KOPT-K1 (cell line): ENCODE results near the gene TK1.

Experiments used
- H3K27ac ChIP-seq: fragments of 200-600 bp; sonication (generic); 2 replicates; pipeline ENCODE4 v1.5.1; 2016; ENCODE audit warnings: antibody characterized with exemption, mild to moderate bottlenecking, low read depth, low read length; ENCODE audit not compliant: poor library complexity, severe bottlenecking
- H3K36me3 ChIP-seq: fragments of 200-600 bp; sonication (generic); 2 replicates; pipeline ENCODE4 v1.5.1; 2017; ENCODE audit warnings: antibody characterized with exemption, mild to moderate bottlenecking, low read length, moderate library complexity; ENCODE audit not compliant: insufficient read depth
- H3K9me3 ChIP-seq: fragments of 200-600 bp; sonication (generic); 2 replicates; pipeline ENCODE4 v1.5.1; 2017; ENCODE audit warnings: antibody characterized with exemption, low read length, mild to moderate bottlenecking; ENCODE audit not compliant: insufficient read depth, poor library complexity, severe bottlenecking

TK1 gene

DNA sequence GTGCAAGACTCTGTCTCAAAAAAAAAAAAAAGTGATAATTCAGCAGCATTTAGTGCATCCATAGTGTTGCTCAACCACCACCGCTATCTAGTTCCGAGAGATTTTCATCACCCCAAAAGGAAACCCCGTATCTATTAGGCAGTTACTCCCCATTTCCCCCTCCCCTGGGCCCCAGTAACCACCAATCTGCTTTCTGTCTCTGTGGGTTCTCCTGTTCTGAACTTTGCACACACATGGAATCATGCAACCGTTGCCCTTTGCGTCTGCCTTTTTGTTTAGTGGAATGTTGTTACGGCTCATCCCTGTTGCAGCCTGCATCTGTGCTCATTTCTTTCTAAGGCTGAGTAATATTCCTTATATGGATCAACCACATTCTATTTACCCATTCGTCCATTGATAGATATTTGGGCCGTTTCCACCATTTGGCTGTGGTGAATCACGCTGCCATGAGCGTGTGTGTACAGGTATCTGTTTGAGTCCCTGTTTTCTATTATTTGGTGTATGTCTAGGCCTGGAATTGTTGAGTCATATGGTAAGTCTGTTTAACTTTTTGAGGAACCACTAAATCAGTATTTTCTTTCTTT, 27.2 kb downstream of the TK1 start:
- no peaks in the 10 kb centered on the region for H3K36me3 ChIP-seq
- H3K9me3 ChIP-seq, result no peaks in the 10 kb centered on the region
- no peak overlapping the region for H3K27ac ChIP-seq

DNA sequence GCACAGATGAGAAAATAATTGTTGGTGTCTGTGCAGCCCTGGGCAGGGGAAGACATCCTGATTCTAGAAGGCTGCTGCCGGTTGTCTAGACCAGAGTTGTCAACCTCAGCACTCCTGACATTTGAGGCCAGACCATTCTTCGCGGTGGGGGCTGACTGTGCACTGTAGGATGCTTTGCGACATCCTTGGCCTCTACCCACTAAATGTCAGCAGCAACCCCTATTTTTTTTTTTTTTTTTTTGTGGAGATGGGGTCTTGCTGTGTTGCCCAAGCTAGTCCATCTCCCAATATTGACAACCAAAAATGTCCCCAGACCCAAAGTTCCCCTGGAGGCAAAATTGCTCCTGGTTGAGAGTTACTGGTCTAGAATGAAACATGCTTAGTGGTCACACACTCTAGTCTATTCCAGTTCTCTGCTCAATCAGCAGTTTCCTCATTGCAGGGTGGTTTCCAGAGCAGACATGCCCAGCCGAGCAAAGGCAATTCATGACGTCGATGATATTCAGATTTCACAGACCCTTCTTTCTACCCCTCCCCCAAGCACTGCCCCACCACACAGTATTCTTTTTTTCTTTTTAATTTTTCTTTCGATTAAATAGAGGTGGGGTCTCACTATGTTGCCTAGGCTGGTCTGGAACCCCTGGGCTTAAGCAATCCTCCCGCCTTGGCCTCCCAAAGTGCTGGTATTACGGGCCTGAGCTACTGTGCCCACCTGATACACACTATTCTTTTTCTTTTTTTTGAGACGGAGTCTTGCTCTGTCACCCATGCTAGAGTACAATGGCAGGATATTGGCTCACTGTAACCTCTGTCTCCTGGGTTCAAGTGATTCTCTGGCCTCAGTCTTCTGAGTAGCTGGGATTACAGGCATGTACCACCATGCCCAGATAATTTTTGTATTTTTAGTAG, 31.7 kb downstream of the TK1 start:
- Histone ChIP-seq H3K27ac (no peak overlapping the region), H3K36me3 (no peaks in the 10 kb centered on the region), H3K9me3 (no peaks in the 10 kb centered on the region)

DNA sequence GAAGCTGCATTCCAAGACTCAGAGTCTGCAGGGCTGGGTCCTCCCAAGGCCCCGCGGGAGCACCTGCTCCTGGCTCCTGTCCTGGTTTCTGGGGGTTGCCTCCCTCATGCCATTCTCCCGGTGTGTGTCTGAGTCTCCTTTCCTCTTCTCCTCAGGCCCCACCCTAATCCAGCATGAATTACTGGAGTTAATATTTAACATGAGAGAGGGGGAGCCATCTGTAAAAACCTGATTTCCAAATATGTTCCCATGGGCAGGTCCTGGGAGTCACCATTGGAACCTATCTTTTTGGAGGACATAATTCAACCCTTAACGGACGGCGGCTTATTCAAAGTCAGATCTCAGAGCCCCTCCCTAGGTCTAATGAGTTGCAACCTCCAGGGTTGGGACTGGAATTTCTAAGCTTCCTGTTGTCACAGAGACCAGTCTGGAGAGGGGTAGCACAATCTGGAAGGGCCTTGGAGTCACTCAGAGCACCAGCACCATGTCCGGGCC, 35.3 kb downstream of the TK1 start:
- no peaks in the 10 kb centered on the region for H3K9me3 ChIP-seq
- no peak overlapping the region for H3K27ac ChIP-seq
- no peaks in the 10 kb centered on the region for H3K36me3 ChIP-seq

DNA sequence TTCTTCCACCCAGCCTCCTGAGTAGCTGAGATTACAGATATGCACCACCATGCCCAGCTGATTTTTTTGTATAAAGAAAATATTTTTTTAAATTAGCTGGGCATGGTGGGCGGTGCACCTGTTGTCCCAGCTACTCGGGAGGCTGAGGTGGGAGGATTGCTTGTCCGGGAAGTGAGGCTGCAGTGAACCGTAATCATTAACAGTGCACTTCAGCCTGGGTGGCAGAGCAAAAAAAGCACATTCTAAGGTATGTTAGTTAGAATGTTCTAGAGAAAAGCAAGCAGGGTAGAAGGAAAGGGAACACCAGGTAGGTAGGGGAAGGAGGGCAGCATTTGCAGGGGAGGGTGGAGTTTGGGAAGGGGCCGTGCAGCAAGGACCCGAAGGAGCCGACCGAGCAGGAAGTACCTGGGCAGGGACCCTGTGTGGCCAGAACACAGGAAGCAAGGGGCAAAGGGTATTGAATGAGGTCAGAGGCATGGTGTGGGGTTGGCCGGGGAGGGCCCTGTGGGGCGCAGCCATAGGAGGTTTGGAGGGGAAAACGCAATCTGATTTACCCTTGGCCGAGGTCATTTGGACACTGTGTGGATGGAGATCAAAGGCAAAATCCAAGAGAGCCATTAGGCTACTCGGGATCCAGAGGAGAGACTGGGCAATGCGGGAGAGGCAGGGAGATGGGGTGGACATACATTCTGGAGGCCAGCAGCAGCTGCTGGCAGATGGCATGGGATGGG, 38.4 kb downstream of the TK1 start:
- Histone ChIP-seq H3K27ac (no peak overlapping the region), H3K9me3 (no peaks in the 10 kb centered on the region), H3K36me3 (no peaks in the 10 kb centered on the region)

DNA sequence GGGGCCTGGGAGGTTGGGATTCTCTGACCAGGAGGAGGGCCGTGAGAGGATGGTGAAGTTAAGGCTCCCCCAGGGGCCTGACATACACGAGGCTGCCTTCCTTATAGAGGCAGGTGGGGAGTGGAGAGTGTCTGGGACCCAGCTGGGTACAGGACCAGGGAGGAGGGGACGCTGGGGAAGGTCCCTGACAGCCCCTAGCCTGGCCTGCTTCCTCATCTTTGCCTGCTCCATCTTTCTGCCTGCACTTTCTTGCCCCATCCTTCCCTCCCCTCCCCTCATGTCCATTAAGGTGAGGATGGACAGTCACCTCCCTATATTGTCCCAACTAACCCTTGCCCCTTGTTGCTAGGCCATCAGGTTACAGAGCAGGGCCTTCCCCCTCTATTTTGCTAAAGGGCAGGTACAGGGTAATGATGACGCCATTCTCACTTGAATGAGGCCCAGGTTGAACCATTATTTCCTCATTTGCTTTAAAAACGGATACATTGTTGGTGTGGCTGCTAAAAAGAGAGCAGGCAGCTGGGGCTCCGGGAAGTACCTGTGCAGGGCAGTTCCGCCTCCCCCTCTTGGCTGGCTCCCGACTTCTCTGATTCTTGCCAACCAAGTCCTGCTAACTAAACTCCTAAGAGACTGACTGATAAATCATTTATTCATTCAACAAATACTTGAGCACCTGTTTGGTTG, 39.4 kb downstream of the TK1 start:
- Histone ChIP-seq H3K9me3 (no peaks in the 10 kb centered on the region), H3K27ac (no peak overlapping the region), H3K36me3 (peaks cover 6% of the 10 kb centered on the region)

DNA sequence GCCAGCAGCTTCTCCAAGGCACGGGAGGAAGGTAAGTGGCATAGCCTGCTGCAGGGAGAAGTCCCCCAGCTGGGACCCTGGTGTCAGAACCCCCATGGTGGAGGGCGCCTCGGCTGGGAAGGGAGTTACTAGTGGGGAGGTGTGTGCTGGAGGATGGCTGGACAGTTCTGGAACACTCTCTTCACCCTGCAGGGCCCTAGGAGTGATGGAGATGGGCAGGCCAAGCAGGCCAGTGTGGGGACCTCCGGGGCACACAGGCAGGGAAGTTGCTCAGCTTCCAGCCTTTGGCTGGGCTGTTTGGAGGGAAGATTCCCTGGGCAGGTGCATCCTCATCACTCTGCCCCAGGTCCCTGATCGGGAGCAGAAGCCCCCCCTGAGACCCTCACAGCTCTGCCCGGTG, 40.0 kb downstream of the TK1 start:
- Histone ChIP-seq H3K9me3 (no peaks in the 10 kb centered on the region), H3K27ac (no peak overlapping the region), H3K36me3 (peaks cover 12% of the 10 kb centered on the region)

DNA sequence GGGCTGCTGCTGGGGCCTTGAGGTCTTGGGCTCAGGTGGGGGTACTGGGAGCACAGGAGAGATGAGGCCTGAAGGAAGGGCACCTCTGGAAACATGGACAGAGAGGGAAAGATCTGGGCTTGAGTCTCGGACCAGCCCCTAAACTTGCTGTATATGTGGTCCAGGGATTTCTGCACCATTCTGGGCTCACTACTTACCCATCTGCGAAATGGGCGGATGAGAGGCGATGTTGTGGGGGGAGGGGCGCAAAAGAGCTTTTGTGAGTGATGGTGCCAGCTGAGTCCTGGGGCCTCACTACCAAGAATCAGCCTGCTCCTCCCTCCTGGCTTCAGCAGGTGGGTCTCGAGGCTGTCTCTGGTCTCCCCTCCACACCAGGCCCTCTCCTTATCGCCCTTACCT, 40.4 kb downstream of the TK1 start:
- Histone ChIP-seq H3K27ac (no peak overlapping the region), H3K36me3 (peaks cover 16% of the 10 kb centered on the region), H3K9me3 (no peaks in the 10 kb centered on the region)

DNA sequence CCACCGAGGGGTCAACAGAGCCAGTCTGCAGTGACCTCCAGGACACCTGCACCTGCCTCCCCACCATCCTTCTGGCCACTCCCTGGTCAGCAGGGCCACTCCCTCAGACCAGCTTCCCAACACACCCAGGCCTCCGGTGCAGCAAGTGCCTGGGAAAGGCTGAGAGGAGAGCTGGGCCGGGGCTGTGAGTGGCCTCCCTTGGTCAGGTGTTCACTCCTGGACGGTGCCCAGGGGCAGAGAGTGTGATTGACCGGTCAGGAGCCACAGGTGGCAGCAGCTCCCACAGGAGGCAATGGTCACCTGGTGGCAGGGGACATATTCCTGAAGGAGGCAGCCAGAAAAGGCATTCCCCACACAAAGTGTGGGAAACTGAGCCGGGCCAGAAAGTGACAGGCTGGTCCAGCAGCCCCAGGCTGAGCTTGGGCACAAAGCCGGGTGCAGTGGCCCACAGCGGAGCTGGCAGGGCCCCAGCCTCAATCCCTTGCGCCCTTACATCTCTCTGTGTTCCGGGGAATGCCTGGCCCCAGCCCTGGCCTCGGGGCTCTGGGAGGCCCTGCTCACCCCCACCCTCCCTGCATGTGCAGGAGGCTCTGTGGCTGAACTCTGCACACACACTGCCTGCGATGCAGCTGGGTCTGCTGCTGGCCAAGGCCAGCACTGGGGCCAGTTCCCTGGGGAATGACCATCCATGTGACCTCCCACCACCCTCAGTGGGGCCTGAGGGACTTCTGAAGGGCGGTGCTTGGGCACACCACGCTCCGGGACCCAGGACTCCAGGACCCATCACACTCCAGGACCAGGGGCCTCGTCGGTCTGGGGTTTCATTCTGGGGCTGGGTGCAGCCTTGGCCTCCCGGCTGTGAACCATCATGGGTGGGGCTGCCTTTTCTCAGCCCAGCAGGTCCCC, 41.9 kb downstream of the TK1 start:
- Histone ChIP-seq H3K36me3 (peaks cover 22% of the 10 kb centered on the region), H3K27ac (no peak overlapping the region), H3K9me3 (no peaks in the 10 kb centered on the region)

DNA sequence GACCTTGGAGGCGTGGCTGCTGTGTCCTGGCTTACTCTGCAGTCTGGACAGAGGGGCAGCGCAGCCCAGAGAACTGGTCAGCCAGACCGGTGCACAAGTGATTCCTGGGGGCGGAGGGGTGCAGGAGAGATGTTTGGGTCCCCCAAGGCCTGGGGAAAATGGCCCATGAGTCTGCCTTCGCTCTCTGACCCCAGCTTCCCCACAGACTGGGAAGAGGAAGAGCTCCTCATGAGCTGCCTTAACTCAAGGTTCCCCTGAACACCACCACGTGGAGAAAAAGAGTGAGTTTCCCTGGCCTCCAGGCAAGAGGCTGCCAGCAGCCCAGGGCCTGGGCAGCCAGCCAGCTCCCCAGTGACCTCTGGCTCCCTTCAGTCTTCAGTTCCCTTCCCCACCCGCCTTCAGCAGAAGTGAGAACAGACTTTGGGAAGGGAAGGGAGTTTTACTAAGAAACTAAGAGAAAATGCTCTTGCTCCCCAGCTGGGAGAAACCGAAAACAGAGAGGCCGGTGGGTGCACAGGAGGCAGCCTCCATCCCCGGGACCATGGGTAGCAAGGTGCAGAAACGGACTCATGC, 42.6 kb downstream of the TK1 start:
- no peak overlapping the region for H3K27ac ChIP-seq
- no peaks in the 10 kb centered on the region for H3K9me3 ChIP-seq
- peaks cover 22% of the 10 kb centered on the region for H3K36me3 ChIP-seq

DNA sequence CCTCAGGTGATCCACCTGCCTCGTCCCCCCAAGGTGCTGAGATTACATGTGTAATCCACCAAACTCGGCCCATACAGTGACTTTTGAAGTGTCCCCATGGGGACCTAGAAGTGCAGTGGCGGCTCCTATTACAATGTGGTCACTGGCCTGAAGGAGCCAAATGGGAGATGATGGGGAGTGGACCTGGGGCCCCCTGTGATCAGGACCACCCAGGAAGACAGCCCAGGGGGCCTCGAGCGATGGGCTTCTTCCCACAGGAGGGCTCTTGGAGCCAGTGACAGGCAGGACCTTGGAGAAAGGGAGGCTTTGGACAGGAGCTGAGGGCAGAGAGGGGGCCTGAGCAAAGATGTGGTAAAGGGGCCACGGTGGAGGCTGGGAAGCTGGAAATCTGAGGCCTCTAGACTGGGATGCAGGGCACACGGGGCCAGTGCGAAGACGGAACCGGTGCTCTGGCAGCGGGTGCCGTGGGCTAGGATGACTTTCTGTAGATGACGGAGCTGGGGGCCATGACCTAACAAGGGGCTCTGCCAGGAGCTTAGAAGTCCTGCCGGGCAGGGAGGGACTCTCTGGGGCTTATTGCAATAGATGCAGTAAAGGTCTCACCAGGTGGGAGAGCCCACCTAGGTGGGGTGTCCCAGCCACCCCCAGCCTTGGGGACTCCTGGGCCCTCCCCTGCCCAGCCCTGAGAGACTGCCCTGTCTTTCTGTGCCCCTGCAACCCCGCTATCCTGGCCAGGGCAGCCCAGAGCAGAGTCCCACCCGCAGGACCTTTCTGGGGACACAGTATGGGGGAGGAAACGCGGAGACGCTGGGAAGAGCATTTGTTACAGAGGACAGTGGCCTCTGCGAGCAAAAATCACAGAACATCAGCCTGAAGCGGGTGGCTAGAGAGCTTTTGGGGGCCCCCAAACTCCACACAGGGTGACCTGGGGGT, 43.4 kb downstream of the TK1 start:
- Histone ChIP-seq H3K27ac (no peak overlapping the region), H3K9me3 (no peaks in the 10 kb centered on the region), H3K36me3 (peaks cover 22% of the 10 kb centered on the region)

DNA sequence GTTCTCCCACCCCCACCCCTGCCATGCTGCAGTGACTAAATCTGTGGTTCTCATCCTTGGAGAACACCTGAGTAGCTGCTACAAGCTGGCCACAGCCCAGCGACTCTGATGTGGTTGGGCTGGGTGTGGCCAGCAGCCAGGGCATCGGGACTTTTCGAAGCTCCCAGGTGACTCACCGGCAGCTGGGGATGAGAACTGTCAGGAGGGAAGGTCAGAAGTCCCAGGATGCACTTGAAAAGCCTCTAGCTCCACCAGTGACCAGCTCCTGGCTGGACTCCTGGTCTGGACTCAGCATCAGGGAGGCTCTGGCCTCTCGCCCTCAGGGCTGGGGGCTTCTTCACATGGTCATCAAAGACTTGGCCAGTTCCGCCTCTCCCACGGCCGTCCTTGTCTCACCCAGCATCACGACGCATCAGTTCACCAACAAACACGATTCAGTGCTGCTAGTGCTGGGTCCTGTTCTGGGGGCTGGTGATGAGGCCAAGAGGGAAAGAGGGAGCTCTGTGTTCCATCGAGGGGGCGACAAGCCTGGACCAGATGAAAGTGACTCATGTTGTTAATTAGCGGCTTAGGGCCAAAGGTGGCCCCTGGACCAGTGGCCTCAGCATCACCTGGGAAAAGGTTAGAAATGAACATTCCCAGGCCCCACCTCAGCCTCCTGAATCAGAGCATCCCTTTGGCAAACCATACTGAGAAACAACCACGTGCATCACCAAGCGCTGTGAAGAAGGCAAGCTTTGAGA, 44.6 kb downstream of the TK1 start:
- no peaks in the 10 kb centered on the region for H3K9me3 ChIP-seq
- peaks cover 27% of the 10 kb centered on the region for H3K36me3 ChIP-seq
- no peak overlapping the region for H3K27ac ChIP-seq

DNA sequence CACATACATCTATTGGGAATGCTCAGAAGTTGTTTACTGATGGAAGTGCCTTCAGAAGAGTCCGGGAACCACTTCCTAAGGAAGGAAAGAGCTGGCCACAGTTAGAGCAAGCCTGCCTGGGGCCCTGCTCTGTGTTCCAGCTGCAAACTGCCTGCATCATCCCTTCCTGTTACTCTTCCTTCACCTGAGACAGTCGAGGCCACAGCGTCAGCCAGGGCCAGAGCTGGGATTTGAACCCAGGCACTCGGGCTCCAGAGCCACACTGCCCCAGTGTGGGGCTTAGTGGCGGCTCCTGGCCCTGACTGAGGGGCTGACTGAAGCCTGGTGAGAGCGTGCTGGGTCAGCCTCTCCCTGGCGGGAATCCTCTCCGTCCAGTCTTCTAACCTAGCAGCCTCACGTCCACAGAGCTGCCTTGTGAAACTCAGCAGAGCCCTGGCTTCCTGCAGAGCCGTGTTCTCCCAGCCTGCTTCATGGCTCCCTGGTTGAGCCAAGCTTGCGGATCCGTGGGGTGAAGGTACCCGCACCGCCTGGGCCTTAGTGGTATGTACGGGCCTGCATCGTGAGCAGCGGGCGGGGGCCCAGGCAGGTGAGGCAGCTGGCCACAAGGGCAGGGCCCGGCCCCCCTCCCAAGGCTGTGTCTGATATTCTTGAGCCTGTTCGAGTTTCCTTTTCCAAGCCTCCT, 45.3 kb downstream of the TK1 start:
- H3K36me3 ChIP-seq, result peaks cover 34% of the 10 kb centered on the region
- no peaks in the 10 kb centered on the region for H3K9me3 ChIP-seq
- no peak overlapping the region for H3K27ac ChIP-seq
